Activated CD4-positive, alpha-beta T cell treated with anti-CD3 and anti-CD28 coated beads for 36 hours (primary cell): ENCODE data around the gene FMR1NB. TPM values are rescaled to one million over a fixed set of nuclear protein-coding genes. Genes with fewer than 3 reads are reported as not detected.
A peak's percentile ranks its signal among the peaks of the same experiment; 100 is the strongest.

ENCODE experiments used
- ATAC-seq: fragments of 200-7000 bp; cut with Tn5 transposase; one replicate; pipeline ENCODE4 v1.10.0; 2021; ENCODE audit warnings: mild to moderate bottlenecking, moderate library complexity
- CTCF ChIA-PET: fragments of 350-600 bp; sonication (Branson Sonifier 250); formaldehyde crosslinking; loops from one replicate; lab custom pipeline; 2021; ENCODE audit warnings: antibody characterized with exemption; lab: Charles Lee
- POLR2A ChIA-PET: fragments of 350-600 bp; sonication (Branson Sonifier 250); formaldehyde crosslinking; loops from one replicate; lab custom pipeline; 2021; ENCODE audit warnings: antibody characterized with exemption, inconsistent platforms; lab: Charles Lee
- DNase-seq: peaks from one replicate; pipeline ENCODE4 v3.0.0-alpha.2; 2020
- H3K27ac Mint-ChIP-seq: one replicate; pipeline ENCODE4 v1.8.0; 2021; ENCODE audit warnings: mixed read lengths
- H3K27me3 Mint-ChIP-seq: one replicate; pipeline ENCODE4 v1.8.0; 2021; ENCODE audit warnings: mixed read lengths
- H3K36me3 Mint-ChIP-seq: one replicate; pipeline ENCODE4 v1.8.0; 2021; ENCODE audit warnings: low read depth, mixed read lengths
- H3K4me1 Mint-ChIP-seq: one replicate; pipeline ENCODE4 v1.8.0; 2021; ENCODE audit warnings: mixed read lengths
- H3K4me3 Mint-ChIP-seq: one replicate; pipeline ENCODE4 v1.8.0; 2021; ENCODE audit warnings: mild to moderate bottlenecking, moderate library complexity, mixed read lengths
- H3K9me3 Mint-ChIP-seq: one replicate; pipeline ENCODE4 v1.8.0; 2021; ENCODE audit warnings: low read depth, mixed read lengths
- intact Hi-C, 2 experiments: fragments of 100-400 bp; cut with DNase I in 1 of 2; cut with micrococcal nuclease in 1 of 2; formaldehyde crosslinking; loops; one replicate each; pipeline versions ENCODE4 v1.14.2 to v1.15.1; 2022 to 2024; cut with DNase I, micrococcal nuclease
- total RNA-seq, 2 experiments: library from RNA; stranded (reverse); gene quantifications; one replicate each; pipeline ENCODE4 v1.2.3, GENCODE V29; 2021

The FMR1NB gene
- total RNA-seq: not detected

GRCh38 chrX:147981038-147981752, at the start of gene FMR1NB:
FMR1NB (plus strand) TSS chrX:147981337; CDS start chrX:147981403, 66 bp downstream.
- Mint-ChIP-seq H3K9me3 (no peaks in the 10 kb centered on the region), H3K4me3 (no peak within 1 kb of the TSS), H3K36me3 (no peaks in the 10 kb centered on the region), H3K4me1 (no peaks in the 10 kb centered on the region), H3K27ac (no peak within 1 kb of the TSS), H3K27me3 (no peaks in the 10 kb centered on the region)
- CTCF ChIA-PET: no interaction called here
- no peak for ATAC-seq
- POLR2A ChIA-PET: no interaction called here
- no peak for DNase-seq
- intact Hi-C loops: no loop called here

- H3K27ac Mint-ChIP-seq: no peak overlapping the region
- ChIA-PET CTCF (no interaction called here), POLR2A (no interaction called here)
- H3K9me3 Mint-ChIP-seq: no peaks in the 10 kb centered on the region
- peaks cover 22% of the 10 kb centered on the region for H3K36me3 Mint-ChIP-seq
- no peaks in the 10 kb centered on the region for H3K27me3 Mint-ChIP-seq
- peaks cover 2% of the 10 kb centered on the region for H3K4me1 Mint-ChIP-seq
- intact Hi-C loops: no loop called here
- ATAC-seq: no peak
- DNase-seq: no peak
- no peak overlapping the region for H3K4me3 Mint-ChIP-seq
These were observed 47.3 kb upstream of the FMR1NB start for GRCh38 chrX:147933815-147934214.

- ATAC-seq: peak; percentile 51
- DNase-seq: no peak
- POLR2A ChIA-PET: no interaction called here
- no peak overlapping the region for H3K27ac Mint-ChIP-seq
- H3K27me3 Mint-ChIP-seq: no peaks in the 10 kb centered on the region
- CTCF ChIA-PET: no interaction called here
- no peaks in the 10 kb centered on the region for H3K9me3 Mint-ChIP-seq
- H3K4me1 Mint-ChIP-seq: no peaks in the 10 kb centered on the region
- peaks cover 20% of the 10 kb centered on the region for H3K36me3 Mint-ChIP-seq
- H3K4me3 Mint-ChIP-seq: no peak overlapping the region
- intact Hi-C loops: no loop called here
These were observed 45.9 kb upstream of the FMR1NB start for GRCh38 chrX:147935156-147935758.

GRCh38 chrX:147945286-147945685, 35.9 kb upstream of the FMR1NB start:
- Mint-ChIP-seq H3K4me1 (no peaks in the 10 kb centered on the region), H3K36me3 (peaks cover 27% of the 10 kb centered on the region), H3K9me3 (no peaks in the 10 kb centered on the region), H3K4me3 (no peak overlapping the region), H3K27ac (no peak overlapping the region), H3K27me3 (no peaks in the 10 kb centered on the region)
- DNase-seq (no peak), ATAC-seq (no peak)
- ChIA-PET CTCF (no interaction called here), POLR2A (no interaction called here)
- intact Hi-C loops: no loop called here

- CTCF ChIA-PET: no interaction called here
- Mint-ChIP-seq H3K4me1 (no peaks in the 10 kb centered on the region), H3K4me3 (no peak overlapping the region), H3K27me3 (no peaks in the 10 kb centered on the region), H3K36me3 (peaks cover 18% of the 10 kb centered on the region), H3K27ac (no peak overlapping the region), H3K9me3 (no peaks in the 10 kb centered on the region)
- ATAC-seq (no peak), DNase-seq (no peak)
- intact Hi-C loops: no loop called here
- POLR2A ChIA-PET: no interaction called here
These were observed 32.6 kb upstream of the FMR1NB start for GRCh38 chrX:147948531-147948930.

GRCh38 chrX:147950352-147950751, 30.8 kb upstream of the FMR1NB start:
- no peaks in the 10 kb centered on the region for H3K4me1 Mint-ChIP-seq
- CTCF ChIA-PET: no interaction called here
- POLR2A ChIA-PET: no interaction called here
- H3K36me3 Mint-ChIP-seq: peaks cover 12% of the 10 kb centered on the region
- ATAC-seq (no peak), DNase-seq (no peak)
- H3K27ac Mint-ChIP-seq: no peak overlapping the region
- no peak overlapping the region for H3K4me3 Mint-ChIP-seq
- intact Hi-C loops: no loop called here
- no peaks in the 10 kb centered on the region for H3K9me3 Mint-ChIP-seq
- H3K27me3 Mint-ChIP-seq: no peaks in the 10 kb centered on the region

- Mint-ChIP-seq H3K4me3 (no peak overlapping the region), H3K27me3 (no peaks in the 10 kb centered on the region), H3K9me3 (no peaks in the 10 kb centered on the region), H3K36me3 (peaks cover 8% of the 10 kb centered on the region), H3K4me1 (no peaks in the 10 kb centered on the region), H3K27ac (no peak overlapping the region)
- no peak for ATAC-seq
- ChIA-PET CTCF (no interaction called here), POLR2A (no interaction called here)
- intact Hi-C loops: no loop called here
- no peak for DNase-seq
These were observed 27.2 kb upstream of the FMR1NB start for GRCh38 chrX:147953976-147954375.

- H3K36me3 Mint-ChIP-seq: no peaks in the 10 kb centered on the region
- CTCF ChIA-PET: no interaction called here
- no peaks in the 10 kb centered on the region for H3K27me3 Mint-ChIP-seq
- POLR2A ChIA-PET: no interaction called here
- no peak overlapping the region for H3K27ac Mint-ChIP-seq
- DNase-seq (no peak), ATAC-seq (no peak)
- no peaks in the 10 kb centered on the region for H3K4me1 Mint-ChIP-seq
- intact Hi-C loops: no loop called here
- H3K4me3 Mint-ChIP-seq: no peak overlapping the region
- H3K9me3 Mint-ChIP-seq: no peaks in the 10 kb centered on the region
These were observed 23.8 kb upstream of the FMR1NB start for GRCh38 chrX:147957291-147957690.

- ChIA-PET CTCF (no interaction called here), POLR2A (no interaction called here)
- no peaks in the 10 kb centered on the region for H3K27me3 Mint-ChIP-seq
- no peak for ATAC-seq
- DNase-seq: no peak
- no peaks in the 10 kb centered on the region for H3K4me1 Mint-ChIP-seq
- H3K9me3 Mint-ChIP-seq: no peaks in the 10 kb centered on the region
- no peaks in the 10 kb centered on the region for H3K36me3 Mint-ChIP-seq
- H3K4me3 Mint-ChIP-seq: no peak overlapping the region
- no peak overlapping the region for H3K27ac Mint-ChIP-seq
- intact Hi-C loops: no loop called here
These were observed 22.8 kb upstream of the FMR1NB start for GRCh38 chrX:147958291-147958690.

- ATAC-seq: no peak
- POLR2A ChIA-PET: no interaction called here
- no peak for DNase-seq
- no peak overlapping the region for H3K4me3 Mint-ChIP-seq
- no peaks in the 10 kb centered on the region for H3K9me3 Mint-ChIP-seq
- H3K36me3 Mint-ChIP-seq: no peaks in the 10 kb centered on the region
- CTCF ChIA-PET: no interaction called here
- no peaks in the 10 kb centered on the region for H3K4me1 Mint-ChIP-seq
- intact Hi-C loops: no loop called here
- H3K27ac Mint-ChIP-seq: no peak overlapping the region
- peaks cover 4% of the 10 kb centered on the region for H3K27me3 Mint-ChIP-seq
These were observed 20.4 kb upstream of the FMR1NB start for GRCh38 chrX:147960722-147961121.

GRCh38 chrX:147962476-147962875, 18.7 kb upstream of the FMR1NB start:
- H3K36me3 Mint-ChIP-seq: no peaks in the 10 kb centered on the region
- intact Hi-C loops: no loop called here
- DNase-seq (no peak), ATAC-seq (no peak)
- H3K9me3 Mint-ChIP-seq: no peaks in the 10 kb centered on the region
- H3K4me3 Mint-ChIP-seq: no peak overlapping the region
- H3K4me1 Mint-ChIP-seq: no peaks in the 10 kb centered on the region
- peaks cover 4% of the 10 kb centered on the region for H3K27me3 Mint-ChIP-seq
- no peak overlapping the region for H3K27ac Mint-ChIP-seq
- ChIA-PET CTCF (no interaction called here), POLR2A (no interaction called here)

GRCh38 chrX:147978931-147979330, 2.2 kb upstream of the FMR1NB start:
- no peaks in the 10 kb centered on the region for H3K27me3 Mint-ChIP-seq
- DNase-seq: no peak
- ChIA-PET CTCF (no interaction called here), POLR2A (no interaction called here)
- H3K27ac Mint-ChIP-seq: no peak overlapping the region
- H3K9me3 Mint-ChIP-seq: no peaks in the 10 kb centered on the region
- H3K4me1 Mint-ChIP-seq: no peaks in the 10 kb centered on the region
- no peaks in the 10 kb centered on the region for H3K36me3 Mint-ChIP-seq
- intact Hi-C loops: no loop called here
- H3K4me3 Mint-ChIP-seq: no peak overlapping the region
- ATAC-seq: no peak
